HepG2 (cell line): ENCODE results near the gene P2RX6. TPM values are rescaled to one million over a fixed set of nuclear protein-coding genes. Genes with fewer than 3 reads are reported as not detected.

Experiments used
- ATAC-seq: fragments of 200-7000 bp; cut with Tn5 transposase; 3 replicates; pipeline ENCODE4 v1.9.1; 2020; ENCODE audit warnings: mild to moderate bottlenecking, moderate library complexity
- BruUV-seq: library from RNA; stranded (reverse); fragments of 400-500 nt; replicated peaks from 2 replicates; lab custom pipeline; 2021; lab: Mats Ljungman, UMichigan
- CTCF ChIA-PET: fragments of 300-600 bp; formaldehyde crosslinking; extraction: SDS; loops from one replicate; lab custom pipeline; 2021; ENCODE audit warnings: low total read pairs, inconsistent platforms, low intra/inter-chr PET ratio; lab: Yijun Ruan, JAX
- POLR2A ChIA-PET: fragments of 350-600 bp; sonication (Branson Sonifier 250); formaldehyde crosslinking; loops from one replicate; lab custom pipeline; 2020; ENCODE audit warnings: antibody characterized with exemption, inconsistent platforms; lab: Yijun Ruan, JAX
- DNase-seq: peaks from one replicate; pipeline ENCODE4 v3.0.0-alpha.2; 2015; ENCODE audit warnings: low spot score
- FAIRE-seq: peaks from 3 replicates; lab custom pipeline; 2011; peaks lifted over from hg19 to GRCh38; lab: Jason Lieb, UNC
- H2AFZ ChIP-seq: one replicate; pipeline ENCODE4 v1.6.1; 2011; ENCODE audit warnings: low read length, inconsistent platforms
- H3K27ac ChIP-seq: fragments of 300-600 bp; 3 replicates; pipeline ENCODE4 v1.8.0; 2011; ENCODE audit warnings: mixed run types, mild to moderate bottlenecking, mixed read lengths, low read length, inconsistent platforms; ENCODE audit not compliant: insufficient read depth; ENCODE audit errors: extremely low read length
- H3K27me3 ChIP-seq, 2 experiments: fragments of 200-600 bp in 1 of 2; 2 replicates in 1 of 2; 3 replicates in 1 of 2; pipeline versions ENCODE4 v1.6.0 to v1.8.0; 2011; ENCODE audit warnings: low read length in 2 of 2, mild to moderate bottlenecking in 2 of 2, moderate library complexity in 2 of 2, inconsistent platforms in 1 of 2; ENCODE audit not compliant: insufficient read depth in 2 of 2, control insufficient read depth in 1 of 2
- H3K36me3 ChIP-seq, 2 experiments: fragments of 200-600 bp in 1 of 2; replicated peaks in 1 of 2; 2 replicates in 1 of 2; 3 replicates in 1 of 2; pipeline versions ENCODE4 v1.5.1 to v1.8.0; 2011; ENCODE audit warnings: low read length in 2 of 2, inconsistent platforms in 1 of 2; ENCODE audit not compliant: insufficient read depth in 2 of 2, control insufficient read depth in 1 of 2
- H3K4me1 ChIP-seq: 2 replicates; pipeline ENCODE4 v1.5.1; 2012; ENCODE audit warnings: low read length, inconsistent platforms; ENCODE audit not compliant: insufficient read depth
- H3K4me2 ChIP-seq: 2 replicates; pipeline ENCODE4 v1.6.0; 2011; ENCODE audit warnings: low read depth, low read length, inconsistent platforms
- H3K4me3 ChIP-seq, 3 experiments: fragments of 200-600 bp in 1 of 3; sonication (generic), shearing (Covaris generic) in 1 of 3; replicated peaks in 1 of 3; 2 replicates each; pipeline ENCODE4 v1.5.1; 2011 to 2016; ENCODE audit warnings: low read length in 3 of 3, inconsistent platforms in 2 of 3, low read depth in 2 of 3, mild to moderate bottlenecking in 2 of 3, control low read depth in 1 of 3, mixed read lengths in 1 of 3; ENCODE audit not compliant: insufficient read depth in 1 of 3
- H3K79me2 ChIP-seq: one replicate; pipeline ENCODE4 v1.6.1; 2011; ENCODE audit warnings: low read length, inconsistent platforms; ENCODE audit not compliant: insufficient read depth
- H3K9ac ChIP-seq: 2 replicates; pipeline ENCODE4 v1.6.0; 2011; ENCODE audit warnings: mild to moderate bottlenecking, low read depth, low read length, inconsistent platforms; ENCODE audit not compliant: insufficient read depth
- H3K9me3 ChIP-seq: 2 replicates; pipeline ENCODE4 v1.5.1; 2012; ENCODE audit warnings: mild to moderate bottlenecking, low read length
- H4K20me1 ChIP-seq: 2 replicates; pipeline ENCODE4 v1.6.0; 2011; ENCODE audit warnings: inconsistent platforms, mild to moderate bottlenecking, low read length, moderate library complexity; ENCODE audit not compliant: insufficient read depth
- KDM1A ChIP-seq: IDR thresholded peaks from 2 replicates; pipeline ENCODE4 v1.6.1; 2016; ENCODE audit warnings: missing compliant biosample characterization
- NFKB2 ChIP-seq: sonication (generic); formaldehyde crosslinking; IDR thresholded peaks from 2 replicates; pipeline ENCODE4 v1.4.0; 2020; ENCODE audit warnings: missing genetic modification reagents, borderline replicate concordance
- PCBP1 ChIP-seq: fragments of 200-400 bp; formaldehyde crosslinking; IDR thresholded peaks from 2 replicates; pipeline ENCODE4 v1.6.1; 2017; ENCODE audit warnings: mild to moderate bottlenecking, low read depth, low read length, borderline replicate concordance
- TFE3 ChIP-seq: IDR thresholded peaks from 2 replicates; pipeline ENCODE4 v1.6.1; 2016
- TP53 ChIP-seq: sonication (generic); formaldehyde crosslinking; conservative IDR thresholded peaks from 2 replicates; pipeline ENCODE4 v1.4.0; 2020; ENCODE audit warnings: missing genetic modification reagents
- TSC22D2 ChIP-seq: sonication (generic); formaldehyde crosslinking; IDR thresholded peaks from 2 replicates; pipeline ENCODE4 v1.5.1; 2020; ENCODE audit warnings: missing genetic modification reagents, mild to moderate bottlenecking, borderline replicate concordance
- ZNF17 ChIP-seq: sonication (generic); formaldehyde crosslinking; IDR thresholded peaks from 2 replicates; pipeline ENCODE4 v1.5.0; 2020; ENCODE audit warnings: mild to moderate bottlenecking, missing genetic modification reagents
- ZUFSP ChIP-seq: sonication (generic); formaldehyde crosslinking; IDR thresholded peaks from 2 replicates; pipeline ENCODE4 v1.9.0; 2021; ENCODE audit warnings: missing genetic modification reagents, mild to moderate bottlenecking, borderline replicate concordance
- WGBS: methylation state at CpG from one replicate; pipeline ENCODE4 v1.1.6; 2017; ENCODE audit warnings: low lambda C conversion rate; 5-methylcytosine and 5-hydroxymethylcytosine counted together
- in situ Hi-C: cut with HindIII; loops from 2 replicates; pipeline ENCODE4 v1.10.0; 2017; ENCODE audit warnings: low pct_unique_long_range_greater_than_20kb; ENCODE audit not compliant: extremely low pct_ligation_motif_present
- intact Hi-C: fragments of 100-400 bp; cut with micrococcal nuclease; formaldehyde crosslinking; loops from one replicate; pipeline ENCODE4 v1.10.0; 2022; ENCODE audit not compliant: unreplicated experiment
- polyA plus RNA-seq, 8 experiments: library from polyadenylated mRNA; depleted of rRNA in 3 of 8; stranded (reverse) in 7 of 8; unstranded in 1 of 8; fragments of >200 nt; fragmentation: Illumina TruSeq in 4 of 8; extraction: Trizol in 4 of 8; gene quantifications; 2 replicates each; pipeline versions ENCODE4 v1.2.1 to v1.2.3, GENCODE V29; 2011 to 2016; ENCODE audit warnings: low read depth in 4 of 8, missing spikeins in 1 of 8, mixed read lengths in 1 of 8; ENCODE audit not compliant: insufficient read depth in 1 of 8
- total RNA-seq, 5 experiments: library from RNA; depleted of rRNA; stranded (reverse); fragments of >200 nt; fragmentation: Illumina TruSeq; extraction: Trizol; gene quantifications; 2 replicates each; pipeline ENCODE4 v1.2.3, GENCODE V29; 2016; ENCODE audit warnings: low read depth in 1 of 5
- TF ChIP-seq, protein P1 (sequence below), 2 experiments: fragments of 450-650 bp in 1 of 2; sonication (generic) in 1 of 2; formaldehyde crosslinking in 1 of 2; IDR thresholded peaks; 2 replicates each; pipeline versions ENCODE4 v1.6.1 to v1.8.0; 2016 to 2022; ENCODE audit warnings: antibody characterized with exemption in 1 of 2, mild to moderate bottlenecking in 1 of 2, missing genetic modification reagents in 1 of 2
- TF ChIP-seq, protein P2 (sequence below): sonication (generic); formaldehyde crosslinking; IDR thresholded peaks from 2 replicates; pipeline ENCODE4 v1.4.0; 2020; ENCODE audit warnings: missing genetic modification reagents

The P2RX6 gene
- total and polyA plus RNA-seq, 2 of the 13 experiments (the other 11 are each of a cell fraction or from before 2014, with no cell fraction given), result 0.04 to 0.12 TPM

- BruUV-seq, result no TSS peak
- Histone ChIP-seq H3K79me2 (no peaks in the 10 kb centered on the region), H4K20me1 (no peaks in the 10 kb centered on the region), H3K27ac (no peak overlapping the region), H3K4me1 (peaks cover 9% of the 10 kb centered on the region), H2AFZ (no peak overlapping the region), H3K9ac (no peak overlapping the region), H3K4me2 (no peak overlapping the region), H3K9me3 (no peaks in the 10 kb centered on the region), H3K27me3 (peaks cover 10 to 62% of the 10 kb centered on the region in 2 experiments; a peak in 4 of 5 replicates), H3K4me3 (no peak overlapping the region), H3K36me3 (no peaks in the 10 kb centered on the region)
- no peak for DNase-seq
- in situ Hi-C loops, result no loop called here
- no peak for FAIRE-seq
- WGBS, result 16% methylated on average over 8 of the region's 8 CpGs
- intact Hi-C loops, result no loop called here
- ATAC-seq, result no peak
- ChIA-PET CTCF (no interaction called here), POLR2A (no interaction called here)
- TF ChIP-seq TP53, result no peak
- no peak for TF ChIP-seq ZUFSP (CRISPR knock-in tag)
- no peak for TF ChIP-seq TSC22D2 (CRISPR knock-in tag)
- TF ChIP-seq, protein P1, sequence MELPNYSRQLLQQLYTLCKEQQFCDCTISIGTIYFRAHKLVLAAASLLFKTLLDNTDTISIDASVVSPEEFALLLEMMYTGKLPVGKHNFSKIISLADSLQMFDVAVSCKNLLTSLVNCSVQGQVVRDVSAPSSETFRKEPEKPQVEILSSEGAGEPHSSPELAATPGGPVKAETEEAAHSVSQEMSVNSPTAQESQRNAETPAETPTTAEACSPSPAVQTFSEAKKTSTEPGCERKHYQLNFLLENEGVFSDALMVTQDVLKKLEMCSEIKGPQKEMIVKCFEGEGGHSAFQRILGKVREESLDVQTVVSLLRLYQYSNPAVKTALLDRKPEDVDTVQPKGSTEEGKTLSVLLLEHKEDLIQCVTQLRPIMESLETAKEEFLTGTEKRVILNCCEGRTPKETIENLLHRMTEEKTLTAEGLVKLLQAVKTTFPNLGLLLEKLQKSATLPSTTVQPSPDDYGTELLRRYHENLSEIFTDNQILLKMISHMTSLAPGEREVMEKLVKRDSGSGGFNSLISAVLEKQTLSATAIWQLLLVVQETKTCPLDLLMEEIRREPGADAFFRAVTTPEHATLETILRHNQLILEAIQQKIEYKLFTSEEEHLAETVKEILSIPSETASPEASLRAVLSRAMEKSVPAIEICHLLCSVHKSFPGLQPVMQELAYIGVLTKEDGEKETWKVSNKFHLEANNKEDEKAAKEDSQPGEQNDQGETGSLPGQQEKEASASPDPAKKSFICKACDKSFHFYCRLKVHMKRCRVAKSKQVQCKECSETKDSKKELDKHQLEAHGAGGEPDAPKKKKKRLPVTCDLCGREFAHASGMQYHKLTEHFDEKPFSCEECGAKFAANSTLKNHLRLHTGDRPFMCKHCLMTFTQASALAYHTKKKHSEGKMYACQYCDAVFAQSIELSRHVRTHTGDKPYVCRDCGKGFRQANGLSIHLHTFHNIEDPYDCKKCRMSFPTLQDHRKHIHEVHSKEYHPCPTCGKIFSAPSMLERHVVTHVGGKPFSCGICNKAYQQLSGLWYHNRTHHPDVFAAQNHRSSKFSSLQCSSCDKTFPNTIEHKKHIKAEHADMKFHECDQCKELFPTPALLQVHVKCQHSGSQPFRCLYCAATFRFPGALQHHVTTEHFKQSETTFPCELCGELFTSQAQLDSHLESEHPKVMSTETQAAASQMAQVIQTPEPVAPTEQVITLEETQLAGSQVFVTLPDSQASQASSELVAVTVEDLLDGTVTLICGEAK (IDR thresholded peaks at IDR 0.05), result no peak
- TF ChIP-seq, protein P1 (CRISPR knock-in tag; IDR thresholded peaks at IDR 0.05), result no peak
- TF ChIP-seq, protein P2, sequence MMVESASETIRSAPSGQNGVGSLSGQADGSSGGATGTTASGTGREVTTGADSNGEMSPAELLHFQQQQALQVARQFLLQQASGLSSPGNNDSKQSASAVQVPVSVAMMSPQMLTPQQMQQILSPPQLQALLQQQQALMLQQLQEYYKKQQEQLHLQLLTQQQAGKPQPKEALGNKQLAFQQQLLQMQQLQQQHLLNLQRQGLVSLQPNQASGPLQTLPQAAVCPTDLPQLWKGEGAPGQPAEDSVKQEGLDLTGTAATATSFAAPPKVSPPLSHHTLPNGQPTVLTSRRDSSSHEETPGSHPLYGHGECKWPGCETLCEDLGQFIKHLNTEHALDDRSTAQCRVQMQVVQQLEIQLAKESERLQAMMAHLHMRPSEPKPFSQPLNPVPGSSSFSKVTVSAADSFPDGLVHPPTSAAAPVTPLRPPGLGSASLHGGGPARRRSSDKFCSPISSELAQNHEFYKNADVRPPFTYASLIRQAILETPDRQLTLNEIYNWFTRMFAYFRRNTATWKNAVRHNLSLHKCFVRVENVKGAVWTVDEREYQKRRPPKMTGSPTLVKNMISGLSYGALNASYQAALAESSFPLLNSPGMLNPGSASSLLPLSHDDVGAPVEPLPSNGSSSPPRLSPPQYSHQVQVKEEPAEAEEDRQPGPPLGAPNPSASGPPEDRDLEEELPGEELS (CRISPR knock-in tag), result no peak
- TF ChIP-seq TFE3, result no peak
- TF ChIP-seq ZNF17, result no peak
- no peak for TF ChIP-seq PCBP1
- no peak for TF ChIP-seq NFKB2
- TF ChIP-seq KDM1A, result no peak
These were observed 10.3 kb downstream of the P2RX6 start for GRCh38 chr22:21025266-21025665.
